Upper lobe of right lung (tissue), 1 donor: Measurements from ENCODE around the gene SH3BP2. TPM values are rescaled to one million over a fixed set of nuclear protein-coding genes. Genes with fewer than 3 reads are reported as not detected.

Experiments used
- ATAC-seq: fragments of 200-7000 bp; cut with Tn5 transposase; one replicate; pipeline ENCODE4 v1.9.1; 2020; ENCODE audit warnings: mild to moderate bottlenecking, moderate library complexity
- DNase-seq: peaks from one replicate; pipeline ENCODE4 v3.0.0-alpha.2; 2020
- H3K27ac ChIP-seq: fragments of 200-600 bp; one replicate; pipeline ENCODE4 v1.8.0; 2022
- H3K27me3 ChIP-seq: fragments of 200-600 bp; one replicate; pipeline ENCODE4 v1.8.0; 2022; ENCODE audit warnings: mild to moderate bottlenecking
- H3K36me3 ChIP-seq: fragments of 200-600 bp; one replicate; pipeline ENCODE4 v1.8.0; 2022
- H3K4me1 ChIP-seq: fragments of 200-600 bp; one replicate; pipeline ENCODE4 v1.8.0; 2022
- H3K4me3 ChIP-seq: fragments of 200-600 bp; one replicate; pipeline ENCODE4 v1.8.0; 2022; ENCODE audit warnings: mild to moderate bottlenecking
- H3K9me3 ChIP-seq: fragments of 200-600 bp; one replicate; pipeline ENCODE4 v1.8.0; 2022
- CTCF ChIP-seq: fragments of 200-600 bp; IDR thresholded peaks from one replicate; pipeline ENCODE4 v1.8.0; 2022; ENCODE audit warnings: antibody characterized with exemption
- intact Hi-C: fragments of 100-400 bp; cut with DNase I; formaldehyde crosslinking; loops from one replicate; pipeline ENCODE4 v1.11.0; 2022
- total RNA-seq: library from RNA; stranded (reverse); fragmentation: NEBNext Ultra II Directional; extraction: Animal tissue kit (Norgen Biotek cat#: 25700); gene quantifications from one replicate; pipeline ENCODE4 v1.2.1, GENCODE V29; 2021
- donor health status: DM: no; HTN: yes; CAD: no; lungs with severe emphysema.

SH3BP2 gene
- total RNA-seq, 1 donor from 2014 or later, result 99.0 TPM

- TF ChIP-seq CTCF, result no peak
- Histone ChIP-seq H3K27ac (no peak overlapping the region), H3K4me1 (no peaks in the 10 kb centered on the region), H3K9me3 (no peaks in the 10 kb centered on the region), H3K27me3 (no peaks in the 10 kb centered on the region), H3K4me3 (no peak overlapping the region), H3K36me3 (peaks cover 78% of the 10 kb centered on the region)
- no peak for DNase-seq
- ATAC-seq, result no peak
- intact Hi-C loops, result no loop called here
Observed at GRCh38 chr4:2886161-2886560, 93.3 kb downstream of the SH3BP2 start.

- Histone ChIP-seq H3K36me3 (peaks cover 78% of the 10 kb centered on the region), H3K9me3 (no peaks in the 10 kb centered on the region), H3K27me3 (no peaks in the 10 kb centered on the region), H3K4me3 (no peak overlapping the region), H3K4me1 (no peaks in the 10 kb centered on the region), H3K27ac (no peak overlapping the region)
- intact Hi-C loops, result no loop called here
- no peak for TF ChIP-seq CTCF
- ATAC-seq, result no peak
- no peak for DNase-seq
Observed at GRCh38 chr4:2886622-2887021, 93.7 kb downstream of the SH3BP2 start.

GRCh38 chr4:2887343-2887742 lies 94.5 kb downstream of the SH3BP2 start:
- no peak overlapping the region for H3K27ac ChIP-seq
- intact Hi-C loops, result no loop called here
- no peak for TF ChIP-seq CTCF
- no peak for DNase-seq
- no peaks in the 10 kb centered on the region for H3K4me1 ChIP-seq
- H3K4me3 ChIP-seq, result no peak overlapping the region
- H3K27me3 ChIP-seq, result no peaks in the 10 kb centered on the region
- peaks cover 71% of the 10 kb centered on the region for H3K36me3 ChIP-seq
- ATAC-seq, result peak; percentile 55
- no peaks in the 10 kb centered on the region for H3K9me3 ChIP-seq

GRCh38 chr4:2888886-2889285 lies 96.0 kb downstream of the SH3BP2 start:
- Histone ChIP-seq H3K4me3 (no peak overlapping the region), H3K27ac (no peak overlapping the region), H3K36me3 (peaks cover 56% of the 10 kb centered on the region), H3K4me1 (no peaks in the 10 kb centered on the region), H3K9me3 (no peaks in the 10 kb centered on the region), H3K27me3 (no peaks in the 10 kb centered on the region)
- intact Hi-C loops, result no loop called here
- ATAC-seq (no peak), DNase-seq (no peak)
- no peak for TF ChIP-seq CTCF

Other genes with a start within 250 kb of the SH3BP2 start
- gene TNIP2, start 36.7 kb upstream of the SH3BP2 start, total RNA-seq, result 43.4 TPM
- gene ADD1, start 50.8 kb downstream of the SH3BP2 start, total RNA-seq, result 286 TPM
- 21.4 TPM for gene NOP14, start 170.3 kb downstream of the SH3BP2 start, total RNA-seq
- 8.0 TPM for gene GRK4, start 170.5 kb downstream of the SH3BP2 start, total RNA-seq